ENCODE measurements around the gene ZNF292. TPM values are rescaled to one million over a fixed set of nuclear protein-coding genes. Genes with fewer than 3 reads are reported as not detected.
"Not testable (repeated sequence)": the region's sequence is repeated elsewhere in the genome, so short reads cannot be mapped to it uniquely, and the experiment has no call there.

The ZNF292 gene
- total RNA-seq, 1 experiment from 2014 or later = 44.6 TPM

DNA sequence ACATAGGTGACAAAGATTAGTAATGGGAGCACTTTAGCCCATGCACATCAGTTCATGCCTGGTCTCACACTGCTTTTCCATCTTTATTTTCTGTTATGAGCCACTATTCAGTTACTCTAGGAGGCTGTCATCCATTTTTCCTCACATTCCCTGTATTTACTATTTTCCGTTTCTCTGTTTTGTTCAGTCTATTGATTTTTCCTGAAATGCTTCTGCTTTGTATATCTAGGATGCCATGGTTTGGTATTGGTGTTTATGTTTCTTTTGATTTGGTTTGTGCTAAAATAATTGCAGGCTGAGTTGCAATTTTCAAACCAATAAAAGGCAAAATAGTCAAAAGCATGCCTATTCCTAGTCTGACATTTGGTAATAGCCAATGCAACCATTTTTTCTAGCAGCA is 28.9 kb upstream of the ZNF292 start:
- CTCF ChIA-PET = no interaction called here
- Mint-ChIP-seq H3K4me3 (ENCODE audit: low read depth, unreplicated experiment) (no peak overlapping the region), H3K27ac (ENCODE audit: unreplicated experiment) (no peak overlapping the region), H3K36me3 (ENCODE audit: insufficient read depth, unreplicated experiment) (no peaks in the 10 kb centered on the region), H3K27me3 (ENCODE audit: unreplicated experiment) (peaks cover 7% of the 10 kb centered on the region), H3K9me3 (ENCODE audit: low read depth, unreplicated experiment) (peaks cover 2% of the 10 kb centered on the region), H3K4me1 (ENCODE audit: low read depth, unreplicated experiment) (no peaks in the 10 kb centered on the region)
- intact Hi-C loops (cut with micrococcal nuclease; ENCODE audit: unreplicated experiment) = no loop called here
- TF ChIP-seq CTCF (IDR thresholded peaks at IDR 0.05; ENCODE audit: unreplicated experiment) = no peak
- no peak for DNase-seq
- BruUV-seq (replicated peaks) = no TSS peak

DNA sequence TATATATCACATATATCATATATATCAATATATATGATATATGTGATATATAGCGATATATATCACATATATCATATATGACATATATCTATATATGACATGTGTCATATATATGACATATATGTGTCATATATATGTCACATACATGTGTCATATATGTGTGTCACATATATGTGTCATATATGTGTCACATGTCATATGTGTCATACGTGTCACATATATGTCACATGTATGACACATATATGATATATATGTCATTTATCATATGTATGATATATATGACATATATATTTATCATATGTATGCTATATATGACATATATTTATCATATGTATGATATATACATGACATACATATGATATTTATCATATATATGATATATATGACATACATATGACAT is 27.6 kb upstream of the ZNF292 start:
- TF ChIP-seq CTCF (IDR thresholded peaks at IDR 0.05; ENCODE audit: unreplicated experiment) = no peak
- H3K4me3 Mint-ChIP-seq (ENCODE audit: low read depth, unreplicated experiment) = no peak overlapping the region
- no peaks in the 10 kb centered on the region for H3K9me3 Mint-ChIP-seq (ENCODE audit: low read depth, unreplicated experiment)
- CTCF ChIA-PET = no interaction called here
- BruUV-seq (replicated peaks) = no TSS peak
- no peak overlapping the region for H3K27ac Mint-ChIP-seq (ENCODE audit: unreplicated experiment)
- no peak for DNase-seq
- peaks cover 7% of the 10 kb centered on the region for H3K27me3 Mint-ChIP-seq (ENCODE audit: unreplicated experiment)
- intact Hi-C loops (cut with micrococcal nuclease; ENCODE audit: unreplicated experiment) = no loop called here
- no peaks in the 10 kb centered on the region for H3K36me3 Mint-ChIP-seq (ENCODE audit: insufficient read depth, unreplicated experiment)
- H3K4me1 Mint-ChIP-seq (ENCODE audit: low read depth, unreplicated experiment) = no peaks in the 10 kb centered on the region

DNA sequence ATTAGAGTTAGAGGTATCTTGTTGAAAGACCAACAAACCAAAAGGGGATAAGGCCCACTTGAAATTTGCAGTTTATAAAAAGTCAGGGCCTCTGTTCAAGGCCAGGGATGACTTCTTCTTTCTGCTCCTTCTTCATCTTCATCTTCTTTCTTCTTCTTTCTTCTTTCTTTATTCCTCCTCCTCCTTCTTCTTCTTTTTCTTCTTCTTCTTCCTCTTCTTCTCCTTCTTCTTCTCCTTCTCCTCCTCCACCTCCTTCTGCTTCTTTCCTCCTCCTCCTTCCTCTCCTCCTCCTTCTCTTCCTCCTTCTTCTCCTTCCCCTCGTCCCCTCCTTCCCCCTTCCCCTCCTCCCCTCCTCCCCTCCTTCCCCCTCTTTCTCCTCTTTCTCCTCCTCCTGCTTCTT is 18.4 kb upstream of the ZNF292 start:
- BruUV-seq (replicated peaks) = no TSS peak
- Mint-ChIP-seq H3K27ac (ENCODE audit: unreplicated experiment) (no peak overlapping the region), H3K36me3 (ENCODE audit: insufficient read depth, unreplicated experiment) (no peaks in the 10 kb centered on the region), H3K27me3 (ENCODE audit: unreplicated experiment) (peaks cover 34% of the 10 kb centered on the region), H3K9me3 (ENCODE audit: low read depth, unreplicated experiment) (no peaks in the 10 kb centered on the region), H3K4me3 (ENCODE audit: low read depth, unreplicated experiment) (no peak overlapping the region), H3K4me1 (ENCODE audit: low read depth, unreplicated experiment) (no peaks in the 10 kb centered on the region)
- TF ChIP-seq CTCF (IDR thresholded peaks at IDR 0.05; ENCODE audit: unreplicated experiment) = no peak
- DNase-seq = no peak
- CTCF ChIA-PET = no interaction called here
- intact Hi-C loops (cut with micrococcal nuclease; ENCODE audit: unreplicated experiment) = loop anchor here (5.0 to 10.0 kb wide), 2 partner anchors 62 to 335 kb away; partner anchors contain the start of gene SLC35A1

DNA sequence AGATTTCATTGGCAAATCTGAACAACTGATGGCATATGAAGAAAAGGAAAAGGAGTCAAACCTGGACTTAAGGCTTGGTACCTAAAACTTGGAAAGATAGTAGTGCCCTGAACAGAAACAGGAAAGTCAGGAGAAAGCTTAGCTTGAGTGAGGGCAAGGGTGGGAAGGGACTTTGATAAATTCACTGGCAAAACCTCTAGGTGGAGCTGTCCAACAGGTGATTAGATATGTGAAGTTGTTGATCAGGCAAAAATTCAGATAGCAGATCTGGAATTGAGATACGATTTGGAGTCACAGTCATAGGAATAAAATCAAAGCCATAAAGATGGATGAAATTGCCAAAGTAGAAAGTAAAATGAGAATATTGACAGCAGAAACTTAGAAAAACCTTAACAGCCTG is 16.1 kb upstream of the ZNF292 start:
- intact Hi-C loops (cut with micrococcal nuclease; ENCODE audit: unreplicated experiment) = loop anchor here (1.0 to 10.0 kb wide), 4 partner anchors 64 to 333 kb away; partner anchors contain the start of gene SLC35A1
- CTCF ChIA-PET = interaction anchor here (0.6 to 1.2 kb wide), 3 partner anchors 17 to 128 kb away, joined by 3 to 5 read pairs (median 3); partner anchors contain the start of gene ZNF292
- Mint-ChIP-seq H3K27ac (ENCODE audit: unreplicated experiment) (no peak overlapping the region), H3K36me3 (ENCODE audit: insufficient read depth, unreplicated experiment) (no peaks in the 10 kb centered on the region), H3K4me1 (ENCODE audit: low read depth, unreplicated experiment) (no peaks in the 10 kb centered on the region), H3K9me3 (ENCODE audit: low read depth, unreplicated experiment) (no peaks in the 10 kb centered on the region), H3K4me3 (ENCODE audit: low read depth, unreplicated experiment) (no peak overlapping the region), H3K27me3 (ENCODE audit: unreplicated experiment) (peaks cover 42% of the 10 kb centered on the region)
- no TSS peak for BruUV-seq (replicated peaks)
- peak; percentile 53 for DNase-seq
- TF ChIP-seq CTCF (IDR thresholded peaks at IDR 0.05; ENCODE audit: unreplicated experiment) = peak; percentile 71

DNA sequence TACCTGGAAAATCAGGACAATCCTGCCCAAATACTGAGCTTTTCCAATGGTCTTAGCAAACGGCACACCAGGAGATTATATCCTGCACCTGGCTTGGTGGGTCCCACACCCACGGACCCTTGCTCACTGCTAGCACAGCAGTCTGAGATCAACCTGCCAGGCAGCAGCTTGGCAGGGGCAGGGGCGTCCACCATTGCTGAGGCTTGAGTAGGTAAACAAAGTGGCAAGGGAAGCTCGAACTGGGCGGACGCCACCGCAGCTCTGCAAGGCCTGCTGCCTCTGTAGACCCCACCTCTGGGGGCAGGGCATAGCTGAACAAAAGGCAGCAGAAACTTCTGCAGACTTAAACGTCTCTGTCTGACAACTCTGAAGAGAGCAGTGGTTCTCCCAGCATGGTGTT is 15.4 kb upstream of the ZNF292 start:
- H3K27ac Mint-ChIP-seq (ENCODE audit: unreplicated experiment); BruUV-seq (replicated peaks); H3K4me3 Mint-ChIP-seq (ENCODE audit: low read depth, unreplicated experiment); DNase-seq; CTCF ChIA-PET; H3K9me3 Mint-ChIP-seq (ENCODE audit: low read depth, unreplicated experiment); H3K4me1 Mint-ChIP-seq (ENCODE audit: low read depth, unreplicated experiment); H3K36me3 Mint-ChIP-seq (ENCODE audit: insufficient read depth, unreplicated experiment): not testable (repeated sequence)
- peaks cover 42% of the 10 kb centered on the region for H3K27me3 Mint-ChIP-seq (ENCODE audit: unreplicated experiment)
- intact Hi-C loops (cut with micrococcal nuclease; ENCODE audit: unreplicated experiment) = loop anchor here (1.0 to 10.0 kb wide), 4 partner anchors 65 to 332 kb away; partner anchors contain the start of gene SLC35A1

Data from Calu3 (cell line).